Measurements from ENCODE around the gene SYNJ2. TPM values are rescaled to one million over a fixed set of nuclear protein-coding genes. Genes with fewer than 3 reads are reported as not detected.

SYNJ2 gene
- total RNA-seq, 4 donors from 2014 or later: 2.2 to 7.9 (median 3.1) TPM

GRCh38 chr6:158021376-158021775 lies 39.7 kb downstream of the SYNJ2 start:
- no peak for TF ChIP-seq CTCF (IDR thresholded peaks at IDR 0.05; ENCODE audit: low read depth)

- no peak for TF ChIP-seq CTCF (IDR thresholded peaks at IDR 0.05; ENCODE audit: low read depth)
Measured at GRCh38 chr6:158021814-158022748, 40.4 kb downstream of the SYNJ2 start.

- TF ChIP-seq CTCF (IDR thresholded peaks at IDR 0.05; ENCODE audit: low read depth): no peak
Measured at GRCh38 chr6:158022749-158023596, 41.3 kb downstream of the SYNJ2 start.

GRCh38 chr6:158023597-158023939 lies 41.9 kb downstream of the SYNJ2 start:
- no peak for TF ChIP-seq CTCF (IDR thresholded peaks at IDR 0.05; ENCODE audit: low read depth)

- TF ChIP-seq CTCF (IDR thresholded peaks at IDR 0.05; ENCODE audit: low read depth): no peak
Measured at GRCh38 chr6:158024566-158025297, 43.1 kb downstream of the SYNJ2 start.

- no peak for TF ChIP-seq CTCF (IDR thresholded peaks at IDR 0.05; ENCODE audit: low read depth)
Measured at GRCh38 chr6:158026054-158026900, 44.6 kb downstream of the SYNJ2 start.
